SK-N-SH (cell line): ENCODE measurements around the gene FHOD3. TPM values are rescaled to one million over a fixed set of nuclear protein-coding genes. Genes with fewer than 3 reads are reported as not detected.
A peak's percentile ranks its signal among the peaks of the same experiment; 100 is the strongest.

ENCODE experiments used
- CTCF ChIA-PET: fragments of 300-600, 350-600 bp; formaldehyde crosslinking; extraction: SDS; loops from one replicate; lab custom pipeline; 2021; lab: Yijun Ruan, JAX
- POLR2A ChIA-PET: fragments of 350-600 bp; sonication (Branson Sonifier 250); formaldehyde crosslinking; extraction: SDS; loops from one replicate; lab custom pipeline; 2020; ENCODE audit warnings: antibody characterized with exemption, inconsistent platforms; lab: Yijun Ruan, JAX
- DNase-seq: peaks from one replicate; pipeline ENCODE4 v3.0.0; 2012
- H2AFZ ChIP-seq: fragments of 200-600 bp; sonication (generic); 2 replicates; pipeline ENCODE4 v1.8.1; 2016; ENCODE audit warnings: antibody characterized with exemption, mild to moderate bottlenecking, low read depth
- H3F3A ChIP-seq: fragments of 200-600 bp; sonication (generic); replicated peaks from 2 replicates; pipeline ENCODE3; 2016; ENCODE audit warnings: antibody characterized with exemption, mild to moderate bottlenecking; ENCODE audit not compliant: insufficient read depth
- H3K27ac ChIP-seq, 2 experiments: fragments of 200-500 bp in 1 of 2; fragments of 200-600 bp in 1 of 2; sonication (Bioruptor generic) in 1 of 2; sonication (generic), shearing (Covaris generic) in 1 of 2; 2 replicates each; pipeline versions ENCODE4 v1.5.1 to v1.6.1; 2014 to 2016; ENCODE audit warnings: low read depth in 2 of 2, inconsistent platforms in 1 of 2, low read length in 1 of 2, mild to moderate bottlenecking in 1 of 2, mixed read lengths in 1 of 2
- H3K27me3 ChIP-seq: fragments of 200-600 bp; sonication (generic), shearing (Covaris generic); 2 replicates; pipeline ENCODE4 v1.6.1; 2016; ENCODE audit warnings: mixed run types; ENCODE audit not compliant: insufficient read depth
- H3K36me3 ChIP-seq, 2 experiments: fragments of 200-500 bp in 1 of 2; fragments of 200-600 bp in 1 of 2; sonication (Bioruptor generic) in 1 of 2; sonication (generic) in 1 of 2; replicated peaks in 1 of 2; 2 replicates each; pipeline versions ENCODE3 to v1.5.1; 2014 to 2016; ENCODE audit warnings: low read length in 1 of 2, mild to moderate bottlenecking in 1 of 2; ENCODE audit not compliant: insufficient read depth in 2 of 2, control insufficient read depth in 1 of 2
- H3K4me1 ChIP-seq, 2 experiments: fragments of 200-500 bp in 1 of 2; fragments of 200-600 bp in 1 of 2; sonication (Bioruptor generic) in 1 of 2; sonication (generic), shearing (Covaris generic) in 1 of 2; 2 replicates each; pipeline versions ENCODE4 v1.5.1 to v1.6.1; 2014 to 2016; ENCODE audit warnings: low read depth in 1 of 2, low read length in 1 of 2, mixed run types in 1 of 2; ENCODE audit not compliant: insufficient read depth in 2 of 2, control insufficient read depth in 1 of 2
- H3K4me2 ChIP-seq: fragments of 200-600 bp; sonication (generic), shearing (Covaris generic); 2 replicates; pipeline ENCODE4 v1.6.1; 2017; ENCODE audit warnings: mixed run types
- H3K4me3 ChIP-seq, 2 experiments: fragments of 200-500 bp in 1 of 2; fragments of 200-600 bp in 1 of 2; sonication (Bioruptor generic) in 1 of 2; sonication (generic), shearing (Covaris generic) in 1 of 2; 2 replicates each; pipeline versions ENCODE4 v1.5.1 to v1.8.1; 2014 to 2016; ENCODE audit warnings: low read depth in 2 of 2, inconsistent platforms in 1 of 2, low read length in 1 of 2, mild to moderate bottlenecking in 1 of 2, mixed read lengths in 1 of 2, moderate library complexity in 1 of 2
- H3K79me2 ChIP-seq: fragments of 200-600 bp; sonication (generic); 2 replicates; pipeline ENCODE4 v1.8.1; 2017; ENCODE audit warnings: mild to moderate bottlenecking; ENCODE audit not compliant: insufficient read depth
- H3K9ac ChIP-seq: fragments of 200-600 bp; sonication (generic); 2 replicates; pipeline ENCODE4 v1.6.1; 2017; ENCODE audit warnings: mixed run types
- H3K9me2 ChIP-seq: fragments of 200-600 bp; sonication (generic); 2 replicates; pipeline ENCODE4 v1.6.1; 2017; ENCODE audit warnings: mixed run types
- H3K9me3 ChIP-seq: fragments of 200-600 bp; sonication (generic); 2 replicates; pipeline ENCODE4 v1.6.1; 2017; ENCODE audit warnings: mixed run types, mild to moderate bottlenecking, moderate library complexity
- H4K20me1 ChIP-seq: fragments of 200-600 bp; sonication (generic); 2 replicates; pipeline ENCODE4 v1.6.1; 2017; ENCODE audit warnings: mild to moderate bottlenecking, mixed run types; ENCODE audit not compliant: insufficient read depth
- CHD2 ChIP-seq: fragments of 150-350 bp; IDR thresholded peaks from 2 replicates; pipeline ENCODE4 v1.6.1; 2018; ENCODE audit warnings: low read length; ENCODE audit not compliant: partially characterized antibody
- EP300 ChIP-seq, 2 experiments: IDR thresholded peaks; 2 replicates each; pipeline versions ENCODE4 v1.4.0 to v1.6.1; 2012; ENCODE audit warnings: borderline replicate concordance in 1 of 2, low read depth in 1 of 2, low read length in 1 of 2
- EZH2phosphoT487 ChIP-seq: fragments of 200-600 bp; sonication (generic); IDR thresholded peaks from 2 replicates; pipeline ENCODE4 v1.6.1; 2017; ENCODE audit warnings: low read depth, mixed run types, mild to moderate bottlenecking, antibody characterized with exemption, moderate library complexity, borderline replicate concordance
- FOSL2 ChIP-seq: IDR thresholded peaks from 2 replicates; pipeline ENCODE4 v1.4.0; 2012; ENCODE audit warnings: low read depth, mild to moderate bottlenecking, moderate library complexity, borderline replicate concordance
- GABPA ChIP-seq: IDR thresholded peaks from 2 replicates; pipeline ENCODE4 v1.4.0; 2012; ENCODE audit warnings: low read depth, mild to moderate bottlenecking
- NRF1 ChIP-seq: IDR thresholded peaks from 2 replicates; pipeline ENCODE4 v1.6.1; 2012; ENCODE audit warnings: low read depth, mild to moderate bottlenecking, low read length
- PBX3 ChIP-seq: IDR thresholded peaks from 2 replicates; pipeline ENCODE4; 2012
- POLR2AphosphoS5 ChIP-seq: IDR thresholded peaks from 2 replicates; pipeline ENCODE4 v1.6.1; 2012; ENCODE audit warnings: low read depth, low read length
- RAD21 ChIP-seq: IDR thresholded peaks from 2 replicates; pipeline ENCODE4 v1.6.1; 2012; ENCODE audit warnings: mild to moderate bottlenecking, low read length
- RFX5 ChIP-seq: IDR thresholded peaks from 2 replicates; pipeline ENCODE4 v1.6.1; 2012; ENCODE audit warnings: mild to moderate bottlenecking, improper control_type of control experiment, low read length
- RXRA ChIP-seq: IDR thresholded peaks from 2 replicates; pipeline ENCODE4 v1.4.0; 2012; ENCODE audit warnings: low read depth, mild to moderate bottlenecking, borderline replicate concordance
- SIN3A ChIP-seq: IDR thresholded peaks from 2 replicates; pipeline ENCODE4 v1.6.1; 2012; ENCODE audit warnings: low read depth, mild to moderate bottlenecking, low read length, moderate library complexity, borderline replicate concordance
- TEAD4 ChIP-seq: IDR thresholded peaks from 2 replicates; pipeline ENCODE4 v1.4.0; 2012; ENCODE audit warnings: mild to moderate bottlenecking, borderline replicate concordance; ENCODE audit not compliant: insufficient read depth
- WGBS: methylation state at CpG from one replicate; pipeline ENCODE4 v1.1.6; 2017; ENCODE audit warnings: low lambda C conversion rate; 5-methylcytosine and 5-hydroxymethylcytosine counted together
- polyA plus RNA-seq, 3 experiments: library from polyadenylated mRNA; depleted of rRNA; stranded (reverse); fragments of >200 nt; gene quantifications; 2 replicates each; pipeline ENCODE4 v1.2.3, GENCODE V29; 2012
- TF ChIP-seq, protein P1 (sequence below): fragments of 200-600 bp; sonication (generic); IDR thresholded peaks from 2 replicates; pipeline ENCODE4 v1.6.1; 2017; ENCODE audit warnings: antibody characterized with exemption, mild to moderate bottlenecking, moderate library complexity
- TF ChIP-seq, protein P2 (sequence below): fragments of 150-350 bp; IDR thresholded peaks from 2 replicates; pipeline ENCODE4 v1.6.1; 2017; ENCODE audit warnings: antibody characterized with exemption, low read length, low read depth, borderline replicate concordance
- TF ChIP-seq, protein P3 (sequence below): fragments of 150-350 bp; IDR thresholded peaks from 2 replicates; pipeline ENCODE4 v1.6.1; 2016; ENCODE audit warnings: mild to moderate bottlenecking, low read depth, low read length
- TF ChIP-seq, protein P4 (sequence below): IDR thresholded peaks from 2 replicates; pipeline ENCODE4 v1.4.0; 2012; ENCODE audit warnings: low read depth

The FHOD3 gene
- polyA plus RNA-seq, 1 of the 3 experiments (the other 2 are of a cell fraction): 10.9 TPM

- POLR2A ChIA-PET: no interaction called here
- CTCF ChIA-PET: interaction anchor here (0.7 to 1.7 kb wide), 2 partner anchors 13 to 328 kb away, joined by 3 to 4 read pairs; no protein-coding TSS in a partner anchor
- 87% methylated on average over 3 of the region's 4 CpGs for WGBS
- H2AFZ ChIP-seq: no peak overlapping the region
- no peak overlapping the region for H3K4me2 ChIP-seq
- H3K9ac ChIP-seq: no peak overlapping the region
- TF ChIP-seq RFX5 (no peak), PBX3 (no peak), RXRA (no peak), SIN3A (no peak), POLR2AphosphoS5 (no peak), CHD2 (no peak), NRF1 (no peak), EZH2phosphoT487 (no peak), RAD21 (no peak), EP300 (IDR thresholded peaks at IDR 0.05; ENCODE audit: borderline replicate concordance in 1 of 2, low read depth in 1 of 2, low read length in 1 of 2) (no peak), FOSL2 (no peak), TEAD4 (no peak), GABPA (no peak)
- TF ChIP-seq, protein P1, sequence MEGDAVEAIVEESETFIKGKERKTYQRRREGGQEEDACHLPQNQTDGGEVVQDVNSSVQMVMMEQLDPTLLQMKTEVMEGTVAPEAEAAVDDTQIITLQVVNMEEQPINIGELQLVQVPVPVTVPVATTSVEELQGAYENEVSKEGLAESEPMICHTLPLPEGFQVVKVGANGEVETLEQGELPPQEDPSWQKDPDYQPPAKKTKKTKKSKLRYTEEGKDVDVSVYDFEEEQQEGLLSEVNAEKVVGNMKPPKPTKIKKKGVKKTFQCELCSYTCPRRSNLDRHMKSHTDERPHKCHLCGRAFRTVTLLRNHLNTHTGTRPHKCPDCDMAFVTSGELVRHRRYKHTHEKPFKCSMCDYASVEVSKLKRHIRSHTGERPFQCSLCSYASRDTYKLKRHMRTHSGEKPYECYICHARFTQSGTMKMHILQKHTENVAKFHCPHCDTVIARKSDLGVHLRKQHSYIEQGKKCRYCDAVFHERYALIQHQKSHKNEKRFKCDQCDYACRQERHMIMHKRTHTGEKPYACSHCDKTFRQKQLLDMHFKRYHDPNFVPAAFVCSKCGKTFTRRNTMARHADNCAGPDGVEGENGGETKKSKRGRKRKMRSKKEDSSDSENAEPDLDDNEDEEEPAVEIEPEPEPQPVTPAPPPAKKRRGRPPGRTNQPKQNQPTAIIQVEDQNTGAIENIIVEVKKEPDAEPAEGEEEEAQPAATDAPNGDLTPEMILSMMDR: no peak
- TF ChIP-seq, protein P2, sequence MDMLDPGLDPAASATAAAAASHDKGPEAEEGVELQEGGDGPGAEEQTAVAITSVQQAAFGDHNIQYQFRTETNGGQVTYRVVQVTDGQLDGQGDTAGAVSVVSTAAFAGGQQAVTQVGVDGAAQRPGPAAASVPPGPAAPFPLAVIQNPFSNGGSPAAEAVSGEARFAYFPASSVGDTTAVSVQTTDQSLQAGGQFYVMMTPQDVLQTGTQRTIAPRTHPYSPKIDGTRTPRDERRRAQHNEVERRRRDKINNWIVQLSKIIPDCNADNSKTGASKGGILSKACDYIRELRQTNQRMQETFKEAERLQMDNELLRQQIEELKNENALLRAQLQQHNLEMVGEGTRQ: no peak
- TF ChIP-seq, protein P3, sequence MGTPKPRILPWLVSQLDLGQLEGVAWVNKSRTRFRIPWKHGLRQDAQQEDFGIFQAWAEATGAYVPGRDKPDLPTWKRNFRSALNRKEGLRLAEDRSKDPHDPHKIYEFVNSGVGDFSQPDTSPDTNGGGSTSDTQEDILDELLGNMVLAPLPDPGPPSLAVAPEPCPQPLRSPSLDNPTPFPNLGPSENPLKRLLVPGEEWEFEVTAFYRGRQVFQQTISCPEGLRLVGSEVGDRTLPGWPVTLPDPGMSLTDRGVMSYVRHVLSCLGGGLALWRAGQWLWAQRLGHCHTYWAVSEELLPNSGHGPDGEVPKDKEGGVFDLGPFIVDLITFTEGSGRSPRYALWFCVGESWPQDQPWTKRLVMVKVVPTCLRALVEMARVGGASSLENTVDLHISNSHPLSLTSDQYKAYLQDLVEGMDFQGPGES: no peak
- TF ChIP-seq, protein P4, sequence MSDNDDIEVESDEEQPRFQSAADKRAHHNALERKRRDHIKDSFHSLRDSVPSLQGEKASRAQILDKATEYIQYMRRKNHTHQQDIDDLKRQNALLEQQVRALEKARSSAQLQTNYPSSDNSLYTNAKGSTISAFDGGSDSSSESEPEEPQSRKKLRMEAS: no peak
- TF ChIP-seq, all 33 proteins: peak for 0
- Histone ChIP-seq H3K36me3 (peaks cover 0 to 12% of the 10 kb centered on the region in 2 experiments), H3K27ac (peak overlapping the region in 1 of 2 experiments; percentile 39; a peak in 1 of 4 replicates), H3K9me3 (no peaks in the 10 kb centered on the region), H4K20me1 (no peaks in the 10 kb centered on the region), H3K4me3 (no peak overlapping the region), H3K79me2 (no peaks in the 10 kb centered on the region), H3K9me2 (no peaks in the 10 kb centered on the region), H3K27me3 (no peaks in the 10 kb centered on the region), H3F3A (no peaks in the 10 kb centered on the region), H3K4me1 (peaks cover 0 to 8% of the 10 kb centered on the region in 2 experiments; a peak in 2 of 4 replicates)
- no peak for DNase-seq
Observed at GRCh38 chr18:36623681-36624190, 326.2 kb downstream of the FHOD3 start.
